ENCODE data around the gene RAB33A. TPM values are rescaled to one million over a fixed set of nuclear protein-coding genes. Genes with fewer than 3 reads are reported as not detected.

RAB33A gene
- total and polyA plus RNA-seq, 9 of the 15 experiments (the other 6 are each of a cell fraction or from before 2014, with no cell fraction given): 0.04 to 0.20 (median 0.06) TPM; not detected in 4

- DNase-seq (ENCODE audit: extremely low read depth in 1 of 4, low spot score in 3 of 4) (peak in 3 of 4 experiments; percentile 17 to 35 (median 24)), FAIRE-seq (peak; percentile 70), ATAC-seq (peak; percentile 36)
- in situ Hi-C loops (cut with MboI): no loop called here
- ChIA-PET CTCF (ENCODE audit: low intra/inter-chr PET ratio) (no interaction called here), POLR2A (interaction anchor here (0.6 to 2.1 kb wide), 8 partner anchors 8 to 542 kb away, joined by 3 to 10 read pairs (median 4); partner anchors contain the start of gene AIFM1)
- Histone ChIP-seq H3K36me3 (ENCODE audit: control insufficient read depth, insufficient read depth, low read length) (no peaks in the 10 kb centered on the region), H4K20me1 (replicated peaks; ENCODE audit: control insufficient read depth, insufficient read depth, low read length) (peaks cover 3% of the 10 kb centered on the region), H3K9ac (ENCODE audit: insufficient read depth in 1 of 2, low read depth in 2 of 2, low read length in 2 of 2) (peak overlapping the region; percentile 77 to 83; a peak in 3 of 4 replicates), H3K9me3 (replicated peaks; ENCODE audit: control insufficient read depth, insufficient read depth, low read depth, low read length) (no peaks in the 10 kb centered on the region; the same call in 1 of the 2 replicates), H2AFZ (ENCODE audit: low read depth, low read length) (peak overlapping the region; percentile 86), H3K4me3 (no peak overlapping the region), H3K9me1 (ENCODE audit: control insufficient read depth, insufficient read depth, low read length) (peaks cover 2% of the 10 kb centered on the region), H3K4me2 (ENCODE audit: insufficient read depth, low read length) (peak overlapping the region; percentile 20; the same call in 1 of the 2 replicates), H3K27me3 (ENCODE audit: control insufficient read depth in 2 of 2, insufficient read depth in 2 of 2, low read length in 2 of 2) (no peaks in the 10 kb centered on the region), H3K27ac (ENCODE audit: extremely low read depth, low read depth, low read length) (peak overlapping the region; percentile 95), H3K4me1 (replicated peaks in 1 of 2; ENCODE audit: control insufficient read depth in 2 of 2, insufficient read depth in 2 of 2, low read length in 2 of 2) (peaks cover 27 to 32% of the 10 kb centered on the region in 2 experiments), H3K79me2 (ENCODE audit: control insufficient read depth, insufficient read depth, low read length) (no peaks in the 10 kb centered on the region)
- intact Hi-C loops (cut with micrococcal nuclease): loop anchor here (5.0 kb wide), 1 partner anchor 92 kb away; no protein-coding TSS in a partner anchor
- WGBS (ENCODE audit: insufficient coverage, low coverage, missing lambda C conversion rate): 43% methylated on average over 6 of the region's 10 CpGs
- BruUV-seq (replicated peaks): no TSS peak
- TF ChIP-seq RBBP5 (IDR thresholded peaks at IDR 0.05; ENCODE audit: borderline replicate concordance, insufficient read depth, low read length, poor library complexity, severe bottlenecking) (peak; percentile 36), ZNF76 (CRISPR knock-in tag; IDR thresholded peaks at IDR 0.05; ENCODE audit: borderline replicate concordance) (0 out of 2 replicates have a peak, but pooled peaks have one; percentile 38), TRIM24 (IDR thresholded peaks at IDR 0.05) (no peak), MAFF (IDR thresholded peaks at IDR 0.05; ENCODE audit: low read length) (no peak), ETV1 (tag; conservative IDR thresholded peaks at IDR 0.05; ENCODE audit: low read depth) (0 out of 2 replicates have a peak, but pooled peaks have one; percentile 15), JUND (IDR thresholded peaks at IDR 0.05; ENCODE audit: borderline replicate concordance, low read depth, low read length) (peak; percentile 41; the same call in 1 of the 2 replicates), JUND (tag; IDR thresholded peaks at IDR 0.05; ENCODE audit: borderline replicate concordance, low read depth, low read length) (no peak; the same call in 2 of the 3 replicates), ZHX1 (conservative IDR thresholded peaks at IDR 0.05; ENCODE audit: low read length) (no peak), HDAC8 (tag; IDR thresholded peaks at IDR 0.05) (0 out of 2 replicates have a peak, but pooled peaks have one; percentile 42), TCF15 (CRISPR knock-in tag; IDR thresholded peaks at IDR 0.05) (0 out of 2 replicates have a peak, but pooled peaks have one; percentile 27), MNT (conservative IDR thresholded peaks at IDR 0.05) (peak in 1 of 2 experiments; percentile 56; a peak in 3 of 4 replicates), USF1 (CRISPR knock-in tag; IDR thresholded peaks at IDR 0.05) (peak; percentile 61)
Observed at GRCh38 chrX:130174045-130174704, 2.4 kb downstream of the RAB33A start.

Data from K562 (cell line).